HCT116 (cell line): ENCODE data around the gene PLA1A. TPM values are rescaled to one million over a fixed set of nuclear protein-coding genes. Genes with fewer than 3 reads are reported as not detected.

Source experiments
- ATAC-seq: fragments of 200-7000 bp; cut with Tn5 transposase; 2 replicates; pipeline ENCODE4 v1.9.1; 2020; ENCODE audit warnings: mild to moderate bottlenecking, moderate library complexity
- BruUV-seq: library from RNA; stranded (reverse); fragments of 400-500 nt; replicated peaks from 2 replicates; lab custom pipeline; 2021; lab: Mats Ljungman, UMichigan
- CTCF ChIA-PET: fragments of 300-600 bp; sonication (Branson Sonifier 250); formaldehyde crosslinking; loops from one replicate; lab custom pipeline; 2021; ENCODE audit warnings: antibody characterized with exemption; lab: Charles Lee
- POLR2A ChIA-PET: fragments of 300-600, 350-600 bp; sonication (Branson Sonifier 250); formaldehyde crosslinking; loops from one replicate; lab custom pipeline; 2021; ENCODE audit warnings: antibody characterized with exemption; lab: Charles Lee
- RAD21 ChIA-PET, 2 experiments: fragments of 300-600 bp; sonication (Branson Sonifier 250); formaldehyde crosslinking; loops; one replicate each; lab custom pipeline; 2023; ENCODE audit warnings: low total read pairs in 2 of 2; ENCODE audit not compliant: uncharacterized antibody in 2 of 2, unreplicated experiment in 2 of 2, low non-redundant PET in 1 of 2; lab: Charles Lee
- DNase-seq: peaks from one replicate; pipeline ENCODE4 v3.0.0-alpha.2; 2010; ENCODE audit warnings: low read depth, low spot score
- H2AFZ ChIP-seq: fragments of 200-600 bp; shearing (Covaris generic), sonication (generic); 2 replicates; pipeline ENCODE4 v1.6.1; 2017; ENCODE audit warnings: low read depth, mixed run types, mixed read lengths, antibody characterized with exemption, low read length; ENCODE audit not compliant: poor library complexity, severe bottlenecking
- H3K27ac ChIP-seq: 2 replicates; pipeline ENCODE4 v1.5.1; 2012; ENCODE audit warnings: low read depth, low read length
- H3K27me3 ChIP-seq: fragments of 200-600 bp; sonication (generic); 2 replicates; pipeline ENCODE4 v1.6.1; 2016; ENCODE audit warnings: mixed run types, low read length, mixed read lengths; ENCODE audit not compliant: insufficient read depth
- H3K36me3 ChIP-seq, 2 experiments: fragments of 200-500 bp in 1 of 2; fragments of 200-600 bp in 1 of 2; sonication (Bioruptor generic) in 1 of 2; sonication (generic) in 1 of 2; 2 replicates each; pipeline versions ENCODE4 v1.5.1 to v1.6.1; 2014 to 2016; ENCODE audit warnings: low read length in 2 of 2, inconsistent platforms in 1 of 2, mixed read lengths in 1 of 2, mixed run types in 1 of 2; ENCODE audit not compliant: insufficient read depth in 2 of 2, control insufficient read depth in 1 of 2
- H3K4me1 ChIP-seq, 2 experiments: fragments of 200-600 bp in 1 of 2; sonication (generic) in 1 of 2; 2 replicates each; pipeline versions ENCODE4 v1.5.1 to v1.6.1; 2012 to 2017; ENCODE audit warnings: low read length in 2 of 2, inconsistent platforms in 1 of 2, mild to moderate bottlenecking in 1 of 2, mixed read lengths in 1 of 2, mixed run types in 1 of 2, moderate library complexity in 1 of 2; ENCODE audit not compliant: insufficient read depth in 2 of 2, control insufficient read depth in 1 of 2
- H3K4me2 ChIP-seq: fragments of 200-600 bp; sonication (generic); 2 replicates; pipeline ENCODE4 v1.6.1; 2017; ENCODE audit warnings: mixed run types, low read length, mixed read lengths
- H3K4me3 ChIP-seq, 2 experiments: fragments of 200-600 bp in 1 of 2; sonication (generic) in 1 of 2; replicated peaks in 1 of 2; 2 replicates each; pipeline ENCODE4 v1.5.1; 2011 to 2016; ENCODE audit warnings: low read length in 2 of 2, control low read depth in 1 of 2, low read depth in 1 of 2, mild to moderate bottlenecking in 1 of 2, mixed read lengths in 1 of 2, mixed run types in 1 of 2
- H3K79me2 ChIP-seq: fragments of 200-600 bp; sonication (generic); 2 replicates; pipeline ENCODE4 v1.6.1; 2017; ENCODE audit warnings: mild to moderate bottlenecking, mixed run types, low read length, moderate library complexity, mixed read lengths; ENCODE audit not compliant: insufficient read depth
- H3K9ac ChIP-seq: fragments of 200-600 bp; sonication (generic); 2 replicates; pipeline ENCODE4 v1.6.1; 2016; ENCODE audit warnings: low read length, mixed read lengths
- H3K9me2 ChIP-seq: fragments of 200-600 bp; sonication (generic), shearing (Covaris generic); 2 replicates; pipeline ENCODE4 v1.6.1; 2017; ENCODE audit warnings: mixed run types, mild to moderate bottlenecking, moderate library complexity; ENCODE audit not compliant: insufficient read depth
- H3K9me3 ChIP-seq, 2 experiments: fragments of 200-500 bp in 1 of 2; fragments of 200-600 bp in 1 of 2; sonication (Bioruptor generic) in 1 of 2; sonication (generic) in 1 of 2; 2 replicates each; pipeline ENCODE4 v1.6.1; 2014 to 2017; ENCODE audit warnings: low read length in 2 of 2, mixed read lengths in 2 of 2, inconsistent platforms in 1 of 2, low read depth in 1 of 2, mild to moderate bottlenecking in 1 of 2, mixed run types in 1 of 2, moderate library complexity in 1 of 2; ENCODE audit not compliant: control insufficient read depth in 1 of 2, insufficient read depth in 1 of 2
- H4K20me1 ChIP-seq: fragments of 200-600 bp; sonication (generic), shearing (Covaris generic); 2 replicates; pipeline ENCODE4 v1.6.1; 2017; ENCODE audit warnings: mixed run types, mild to moderate bottlenecking, moderate library complexity; ENCODE audit not compliant: insufficient read depth
- ATF3 ChIP-seq: IDR thresholded peaks from 2 replicates; pipeline ENCODE4 v1.6.1; 2012
- CTCF ChIP-seq, 3 experiments: fragments of 200-600 bp in 1 of 3; sonication (generic) in 1 of 3; IDR thresholded peaks in 2 of 3; conservative IDR thresholded peaks in 1 of 3; 2 replicates each; pipeline ENCODE4 v1.5.1; 2012 to 2017; ENCODE audit warnings: low read depth in 2 of 3, low read length in 2 of 3, antibody characterized with exemption in 1 of 3, borderline replicate concordance in 1 of 3, control low read depth in 1 of 3, mild to moderate bottlenecking in 1 of 3, mixed read lengths in 1 of 3, mixed run types in 1 of 3, moderate library complexity in 1 of 3; ENCODE audit not compliant: insufficient read depth in 1 of 3
- EGR1 ChIP-seq: IDR thresholded peaks from 2 replicates; pipeline ENCODE4 v1.6.1; 2012; ENCODE audit warnings: low read depth
- ELF1 ChIP-seq: IDR thresholded peaks from 2 replicates; pipeline ENCODE4 v1.6.1; 2012; ENCODE audit warnings: low read depth, borderline replicate concordance
- JUND ChIP-seq: IDR thresholded peaks from 2 replicates; pipeline ENCODE4 v1.6.1; 2012
- RAD21 ChIP-seq: IDR thresholded peaks from 2 replicates; pipeline ENCODE4 v1.6.1; 2012; ENCODE audit warnings: low read depth, mild to moderate bottlenecking
- ZBTB33 ChIP-seq: IDR thresholded peaks from 2 replicates; pipeline ENCODE4 v1.6.1; 2011; ENCODE audit warnings: mild to moderate bottlenecking, low read length, moderate library complexity; ENCODE audit not compliant: insufficient replicate concordance; ENCODE audit errors: extremely low read depth
- intact Hi-C: fragments of 100-400 bp; cut with micrococcal nuclease; formaldehyde crosslinking; loops from 2 replicates; pipeline ENCODE4 v1.10.0; 2022
- total RNA-seq: library from RNA; stranded (reverse); gene quantifications from one replicate; pipeline ENCODE4 v1.2.1, GENCODE V29; 2021; ENCODE audit not compliant: unreplicated experiment

Gene PLA1A
- total RNA-seq, 1 experiment from 2014 or later: not detected

GRCh38 chr3:119596398-119596797 is 1.3 kb upstream of the PLA1A start:
- ChIA-PET CTCF (no interaction called here), RAD21 (no interaction called here), POLR2A (no interaction called here)
- Histone ChIP-seq H3K36me3 (no peaks in the 10 kb centered on the region), H3K4me1 (peaks cover 0 to 18% of the 10 kb centered on the region in 2 experiments; a peak in 2 of 4 replicates), H3K9ac (no peak overlapping the region), H3K4me2 (no peak overlapping the region), H3K27ac (no peak overlapping the region), H3K79me2 (no peaks in the 10 kb centered on the region), H3K4me3 (no peak overlapping the region), H2AFZ (no peak overlapping the region), H3K9me3 (no peaks in the 10 kb centered on the region), H4K20me1 (no peaks in the 10 kb centered on the region), H3K27me3 (no peaks in the 10 kb centered on the region), H3K9me2 (no peaks in the 10 kb centered on the region)
- no TSS peak for BruUV-seq
- no peak for ATAC-seq
- DNase-seq: no peak
- TF ChIP-seq JUND (no peak), ATF3 (no peak), ELF1 (no peak), RAD21 (no peak), CTCF (IDR thresholded peaks at IDR 0.05 in 2 of 3, conservative IDR thresholded peaks at IDR 0.05 in 1 of 3; ENCODE audit: borderline replicate concordance in 1 of 3, insufficient read depth in 1 of 3, low read depth in 2 of 3, low read length in 2 of 3) (no peak), EGR1 (no peak), ZBTB33 (no peak)
- intact Hi-C loops: no loop called here
